Osteoblast (primary cell): ENCODE results near the gene AGBL4. TPM values are rescaled to one million over a fixed set of nuclear protein-coding genes. Genes with fewer than 3 reads are reported as not detected.
"Not testable (repeated sequence)": the region's sequence is repeated elsewhere in the genome, so short reads cannot be mapped to it uniquely, and the experiment has no call there.

ENCODE experiments used
- DNase-seq: peaks from one replicate; pipeline ENCODE4 v3.0.0; 2011; ENCODE audit warnings: low spot score, mixed read lengths; ENCODE audit not compliant: insufficient read length; ENCODE audit errors: missing footprints
- H2AFZ ChIP-seq: 2 replicates; pipeline ENCODE4 v1.6.0; 2011; ENCODE audit warnings: mild to moderate bottlenecking, low read length
- H3K27ac ChIP-seq: 2 replicates; pipeline ENCODE4 v1.5.1; 2011; ENCODE audit warnings: mild to moderate bottlenecking, low read depth, low read length, moderate library complexity
- H3K27me3 ChIP-seq: 2 replicates; pipeline ENCODE4 v1.6.0; 2012; ENCODE audit warnings: mild to moderate bottlenecking, control low read depth, inconsistent platforms, low read length, moderate library complexity; ENCODE audit not compliant: insufficient read depth
- H3K36me3 ChIP-seq: 2 replicates; pipeline ENCODE4 v1.5.1; 2011; ENCODE audit warnings: mild to moderate bottlenecking, low read length, control low read depth, moderate library complexity; ENCODE audit not compliant: insufficient read depth
- H3K4me1 ChIP-seq: 2 replicates; pipeline ENCODE4 v1.5.1; 2011; ENCODE audit warnings: mild to moderate bottlenecking, low read length, control low read depth, moderate library complexity; ENCODE audit not compliant: insufficient read depth
- H3K4me2 ChIP-seq: 2 replicates; pipeline ENCODE4 v1.6.0; 2011; ENCODE audit warnings: mild to moderate bottlenecking, low read length; ENCODE audit not compliant: insufficient read depth
- H3K4me3 ChIP-seq: fragments of 200-600 bp; sonication (generic); 3 replicates; pipeline ENCODE4 v1.5.1; 2012; ENCODE audit warnings: mild to moderate bottlenecking, low read length, inconsistent platforms; ENCODE audit not compliant: insufficient read depth
- H3K79me2 ChIP-seq: 2 replicates; pipeline ENCODE4 v1.6.0; 2012; ENCODE audit warnings: mild to moderate bottlenecking, low read length, control low read depth, inconsistent platforms; ENCODE audit not compliant: insufficient read depth
- H3K9me3 ChIP-seq: 2 replicates; pipeline ENCODE4 v1.5.1; 2011; ENCODE audit warnings: low read depth, low read length, control low read depth
- H4K20me1 ChIP-seq: 2 replicates; pipeline ENCODE4 v1.6.0; 2012; ENCODE audit warnings: mild to moderate bottlenecking, low read length, control low read depth; ENCODE audit not compliant: insufficient read depth
- total RNA-seq: library from RNA; depleted of rRNA; stranded (reverse); fragments of >200 nt; gene quantifications from 2 replicates; pipeline ENCODE4 v1.2.3, GENCODE V29; 2012
- TF ChIP-seq, protein P1 (sequence below): IDR thresholded peaks from 2 replicates; pipeline ENCODE4 v1.5.1; 2011; ENCODE audit warnings: mild to moderate bottlenecking, low read depth, low read length, moderate library complexity; ENCODE audit errors: extremely low read depth

The AGBL4 gene
- total RNA-seq, 1 donor = not detected

DNA sequence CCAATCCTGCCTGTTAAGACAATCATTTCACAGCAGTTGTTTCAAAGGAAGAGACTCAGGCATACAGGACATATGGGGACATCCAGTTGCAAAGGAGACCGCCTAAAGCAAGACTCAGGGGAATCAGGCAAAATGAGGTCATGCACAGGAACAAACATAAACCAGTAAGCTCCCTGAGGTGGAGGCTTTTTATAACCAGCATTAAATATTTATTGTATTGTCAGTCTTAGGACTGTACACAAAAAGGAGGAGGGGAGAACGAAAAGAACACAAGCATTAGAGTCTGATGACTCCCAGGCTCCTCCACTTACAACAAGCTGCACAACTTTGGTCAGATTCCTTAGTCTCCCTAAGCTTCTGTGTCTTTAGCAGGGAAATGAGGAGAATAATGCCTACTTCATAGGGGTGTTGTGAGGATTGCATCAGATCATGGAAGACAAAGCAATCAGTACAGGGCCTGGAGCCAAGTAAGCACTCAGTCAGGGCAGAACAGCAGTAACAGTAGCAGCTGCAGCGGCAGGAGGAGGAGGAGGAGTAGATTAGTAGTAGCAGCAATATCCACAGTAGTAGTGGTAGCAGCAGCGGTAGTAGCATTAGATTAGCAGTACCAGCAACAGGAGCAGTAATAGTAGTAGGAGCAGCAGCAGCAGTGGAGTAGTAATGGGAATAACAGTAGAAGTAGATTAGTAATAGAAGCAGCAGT lies 1497.6 kb downstream of the AGBL4 start:
- no peaks in the 10 kb centered on the region for H3K27me3 ChIP-seq
- H4K20me1 ChIP-seq = no peaks in the 10 kb centered on the region
- no peak overlapping the region for H3K4me3 ChIP-seq
- H3K36me3 ChIP-seq = no peaks in the 10 kb centered on the region
- TF ChIP-seq, protein P1, sequence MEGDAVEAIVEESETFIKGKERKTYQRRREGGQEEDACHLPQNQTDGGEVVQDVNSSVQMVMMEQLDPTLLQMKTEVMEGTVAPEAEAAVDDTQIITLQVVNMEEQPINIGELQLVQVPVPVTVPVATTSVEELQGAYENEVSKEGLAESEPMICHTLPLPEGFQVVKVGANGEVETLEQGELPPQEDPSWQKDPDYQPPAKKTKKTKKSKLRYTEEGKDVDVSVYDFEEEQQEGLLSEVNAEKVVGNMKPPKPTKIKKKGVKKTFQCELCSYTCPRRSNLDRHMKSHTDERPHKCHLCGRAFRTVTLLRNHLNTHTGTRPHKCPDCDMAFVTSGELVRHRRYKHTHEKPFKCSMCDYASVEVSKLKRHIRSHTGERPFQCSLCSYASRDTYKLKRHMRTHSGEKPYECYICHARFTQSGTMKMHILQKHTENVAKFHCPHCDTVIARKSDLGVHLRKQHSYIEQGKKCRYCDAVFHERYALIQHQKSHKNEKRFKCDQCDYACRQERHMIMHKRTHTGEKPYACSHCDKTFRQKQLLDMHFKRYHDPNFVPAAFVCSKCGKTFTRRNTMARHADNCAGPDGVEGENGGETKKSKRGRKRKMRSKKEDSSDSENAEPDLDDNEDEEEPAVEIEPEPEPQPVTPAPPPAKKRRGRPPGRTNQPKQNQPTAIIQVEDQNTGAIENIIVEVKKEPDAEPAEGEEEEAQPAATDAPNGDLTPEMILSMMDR = no peak
- H3K9me3 ChIP-seq = no peaks in the 10 kb centered on the region
- H3K79me2 ChIP-seq = no peaks in the 10 kb centered on the region
- DNase-seq = no peak
- no peak overlapping the region for H2AFZ ChIP-seq
- H3K27ac ChIP-seq = no peak overlapping the region
- no peaks in the 10 kb centered on the region for H3K4me1 ChIP-seq
- no peak overlapping the region for H3K4me2 ChIP-seq

DNA sequence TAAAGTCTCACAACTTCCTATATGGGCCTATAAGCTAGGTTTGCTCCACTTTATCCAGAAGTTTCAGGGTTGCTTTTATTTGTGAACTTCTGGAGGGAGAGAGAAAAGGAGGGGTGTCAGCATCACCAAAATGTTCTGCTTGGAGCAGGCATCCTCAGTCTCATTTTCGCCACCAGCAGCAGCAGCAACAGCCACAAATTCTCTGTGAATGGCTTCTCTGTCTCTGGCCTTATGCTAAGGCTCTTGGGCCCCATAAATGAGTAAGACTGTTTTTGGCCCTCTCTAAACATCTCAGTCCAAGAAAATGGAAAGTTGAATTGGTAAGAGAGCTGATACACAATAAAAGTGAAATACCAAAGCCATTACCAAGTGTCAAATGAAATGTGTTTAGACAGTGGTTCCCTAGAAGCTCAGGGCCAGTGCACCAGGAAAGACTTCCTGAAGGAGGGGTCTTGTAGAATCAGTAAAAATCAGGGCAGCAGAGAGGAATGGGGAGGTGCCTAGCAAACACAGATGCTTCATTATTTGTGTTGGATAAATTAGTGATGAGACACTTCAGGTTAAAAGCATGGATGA lies 1498.8 kb downstream of the AGBL4 start:
- Histone ChIP-seq H3K27me3 (no peaks in the 10 kb centered on the region), H3K9me3 (no peaks in the 10 kb centered on the region), H3K79me2 (no peaks in the 10 kb centered on the region), H2AFZ (no peak overlapping the region), H3K4me3 (no peak overlapping the region), H3K4me1 (no peaks in the 10 kb centered on the region), H3K36me3 (no peaks in the 10 kb centered on the region), H3K4me2 (no peak overlapping the region), H4K20me1 (no peaks in the 10 kb centered on the region), H3K27ac (no peak overlapping the region)
- TF ChIP-seq, protein P1 = no peak
- DNase-seq = no peak

DNA sequence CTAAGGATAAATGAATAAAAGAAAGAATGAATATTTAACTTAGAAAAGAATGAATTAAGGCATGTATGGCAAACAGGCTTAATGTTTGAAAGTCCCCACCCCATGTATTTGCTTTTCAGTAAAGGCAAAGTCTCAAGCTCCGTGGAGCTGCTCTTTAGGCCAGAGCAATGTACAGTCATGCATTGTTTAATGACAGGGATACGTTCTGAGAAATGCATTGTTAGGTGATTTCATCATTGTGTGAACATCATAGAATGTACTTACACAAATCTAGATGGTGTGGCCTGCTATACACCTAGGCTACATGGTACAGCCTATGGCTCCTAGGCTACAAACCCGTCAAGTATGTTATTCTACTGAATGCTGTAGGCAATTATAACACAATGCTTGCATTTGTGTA lies 1500.2 kb downstream of the AGBL4 start:
- H3K27me3 ChIP-seq = no peaks in the 10 kb centered on the region
- TF ChIP-seq, protein P1 = no peak
- no peaks in the 10 kb centered on the region for H3K9me3 ChIP-seq
- H2AFZ ChIP-seq = no peak overlapping the region
- H4K20me1 ChIP-seq = no peaks in the 10 kb centered on the region
- H3K4me3 ChIP-seq = no peak overlapping the region
- DNase-seq = no peak
- H3K27ac ChIP-seq = no peak overlapping the region
- no peaks in the 10 kb centered on the region for H3K36me3 ChIP-seq
- no peaks in the 10 kb centered on the region for H3K4me1 ChIP-seq
- no peak overlapping the region for H3K4me2 ChIP-seq
- H3K79me2 ChIP-seq = no peaks in the 10 kb centered on the region

DNA sequence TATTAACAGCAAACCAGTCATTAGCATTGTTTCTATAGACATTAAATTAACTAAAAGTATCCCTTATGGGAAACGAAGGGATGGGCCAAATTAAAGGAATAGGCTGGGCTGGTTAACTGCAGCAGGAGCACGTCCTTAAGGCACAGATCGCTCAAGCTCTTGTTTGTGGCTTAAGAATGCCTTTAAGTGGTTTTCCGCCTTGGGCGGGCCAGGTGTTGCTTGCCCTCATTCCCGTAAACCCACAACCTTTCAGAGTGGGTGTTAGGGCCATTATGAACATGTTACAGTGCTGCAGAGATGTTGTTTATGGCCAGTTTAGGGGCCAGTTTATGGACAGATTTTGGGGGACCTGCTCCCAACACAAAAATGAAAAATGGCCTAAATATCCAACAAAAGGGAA lies 1503.9 kb downstream of the AGBL4 start:
- not testable (repeated sequence) for H3K79me2 ChIP-seq, DNase-seq, H3K36me3 ChIP-seq, H3K27ac ChIP-seq, H2AFZ ChIP-seq, H4K20me1 ChIP-seq, H3K4me3 ChIP-seq, H3K27me3 ChIP-seq, H3K4me1 ChIP-seq, H3K9me3 ChIP-seq, H3K4me2 ChIP-seq
